IMR-90 (cell line): ENCODE measurements around the gene ZG16B. TPM values are rescaled to one million over a fixed set of nuclear protein-coding genes. Genes with fewer than 3 reads are reported as not detected.

Experiments
- ATAC-seq: fragments of 200-7000 bp; cut with Tn5 transposase; 2 replicates; pipeline ENCODE4 v1.9.1; 2020; ENCODE audit warnings: low read depth, mild to moderate bottlenecking, moderate library complexity
- BruUV-seq: library from RNA; stranded (reverse); fragments of 400-500 nt; replicated peaks from 2 replicates; lab custom pipeline; 2021; lab: Mats Ljungman, UMichigan
- CTCF ChIA-PET: fragments of 300-600 bp; formaldehyde crosslinking; extraction: SDS; loops from one replicate; lab custom pipeline; 2021; ENCODE audit warnings: antibody characterized with exemption; lab: Yijun Ruan, JAX
- POLR2A ChIA-PET: fragments of 300-600 bp; sonication (Branson Sonifier 250); formaldehyde crosslinking; loops from one replicate; lab custom pipeline; 2022; ENCODE audit warnings: antibody characterized with exemption; ENCODE audit not compliant: unreplicated experiment; lab: Charles Lee
- DNase-seq: peaks from one replicate; pipeline ENCODE4 v3.0.0; 2013
- H2AFZ ChIP-seq: replicated peaks from 2 replicates; pipeline ENCODE3; 2013; ENCODE audit warnings: low read length, mild to moderate bottlenecking; ENCODE audit not compliant: poor library complexity
- H2AK5ac ChIP-seq: 2 replicates; pipeline ENCODE4 v1.6.1; 2013; ENCODE audit warnings: low read depth, low read length, inconsistent platforms
- H2AK9ac ChIP-seq: replicated peaks from 2 replicates; pipeline ENCODE3; 2013; ENCODE audit warnings: mild to moderate bottlenecking, low read depth, low read length, moderate library complexity; ENCODE audit not compliant: poor library complexity
- H2BK120ac ChIP-seq: 2 replicates; pipeline ENCODE4 v1.6.1; 2013; ENCODE audit warnings: low read depth, low read length, inconsistent platforms
- H2BK15ac ChIP-seq: 3 replicates; pipeline ENCODE4 v1.6.1; 2013; ENCODE audit warnings: low read depth, low read length, inconsistent platforms
- H2BK20ac ChIP-seq: 2 replicates; pipeline ENCODE4 v1.6.1; 2013; ENCODE audit warnings: low read depth, mild to moderate bottlenecking, inconsistent platforms, low read length, moderate library complexity
- H2BK5ac ChIP-seq: 2 replicates; pipeline ENCODE4 v1.6.1; 2013; ENCODE audit warnings: mild to moderate bottlenecking, low read depth, low read length, inconsistent platforms; ENCODE audit not compliant: poor library complexity, severe bottlenecking
- H3K14ac ChIP-seq: replicated peaks from 2 replicates; pipeline ENCODE4 v1.6.1; 2013; ENCODE audit warnings: low read depth, low read length, inconsistent platforms
- H3K18ac ChIP-seq: 2 replicates; pipeline ENCODE4 v1.6.1; 2013; ENCODE audit warnings: low read depth, low read length, control low read depth
- H3K23ac ChIP-seq: 2 replicates; pipeline ENCODE4 v1.6.1; 2013; ENCODE audit warnings: low read depth, low read length, inconsistent platforms
- H3K27ac ChIP-seq: 2 replicates; pipeline ENCODE4 v1.5.1; 2013; ENCODE audit warnings: mild to moderate bottlenecking, control low read depth, low read length; ENCODE audit not compliant: insufficient read depth
- H3K27me3 ChIP-seq: 2 replicates; pipeline ENCODE4 v1.6.1; 2013; ENCODE audit warnings: low read length; ENCODE audit not compliant: control insufficient read depth, insufficient read depth
- H3K36me3 ChIP-seq: 2 replicates; pipeline ENCODE4 v1.6.1; 2013; ENCODE audit warnings: low read length, mixed read lengths; ENCODE audit not compliant: control insufficient read depth, insufficient read depth
- H3K4ac ChIP-seq: 2 replicates; pipeline ENCODE4 v1.6.1; 2013; ENCODE audit warnings: low read depth, low read length, inconsistent platforms
- H3K4me1 ChIP-seq: 2 replicates; pipeline ENCODE4 v1.6.1; 2013; ENCODE audit warnings: low read length, mixed read lengths; ENCODE audit not compliant: control insufficient read depth, insufficient read depth
- H3K4me2 ChIP-seq: 2 replicates; pipeline ENCODE4 v1.6.1; 2013; ENCODE audit warnings: low read depth, mild to moderate bottlenecking, control low read depth, low read length, moderate library complexity
- H3K4me3 ChIP-seq: 2 replicates; pipeline ENCODE4 v1.5.1; 2013; ENCODE audit warnings: low read depth, mild to moderate bottlenecking, control low read depth, low read length, moderate library complexity; ENCODE audit not compliant: insufficient read depth
- H3K56ac ChIP-seq: 2 replicates; pipeline ENCODE4 v1.6.1; 2013; ENCODE audit warnings: low read length, inconsistent platforms; ENCODE audit not compliant: insufficient read depth; ENCODE audit errors: extremely low read depth
- H3K79me1 ChIP-seq, 2 experiments: 2 replicates each; pipeline ENCODE4 v1.6.1; 2013; ENCODE audit warnings: low read length in 2 of 2, inconsistent platforms in 1 of 2, low read depth in 1 of 2
- H3K9ac ChIP-seq: 2 replicates; pipeline ENCODE4 v1.6.1; 2013; ENCODE audit warnings: low read depth, low read length, control low read depth
- H3K9me1 ChIP-seq: 2 replicates; pipeline ENCODE4 v1.6.1; 2013; ENCODE audit warnings: low read length, inconsistent platforms; ENCODE audit not compliant: insufficient read depth
- H3K9me3 ChIP-seq: 2 replicates; pipeline ENCODE4 v1.6.1; 2013; ENCODE audit warnings: low read length; ENCODE audit not compliant: control insufficient read depth, insufficient read depth
- H4K20me1 ChIP-seq: 2 replicates; pipeline ENCODE4 v1.6.1; 2013; ENCODE audit warnings: low read length, inconsistent platforms; ENCODE audit not compliant: insufficient read depth
- H4K5ac ChIP-seq: 2 replicates; pipeline ENCODE4 v1.6.1; 2013; ENCODE audit warnings: mild to moderate bottlenecking, low read depth, low read length, control low read depth
- H4K8ac ChIP-seq, 2 experiments: 2 replicates each; pipeline ENCODE4 v1.6.1; 2013; ENCODE audit warnings: low read depth in 2 of 2, low read length in 2 of 2, control low read depth in 1 of 2, inconsistent platforms in 1 of 2
- H4K91ac ChIP-seq: 2 replicates; pipeline ENCODE4 v1.6.1; 2013; ENCODE audit warnings: low read depth, low read length, inconsistent platforms; ENCODE audit not compliant: insufficient read depth
- BHLHE40 ChIP-seq: fragments of 150-350 bp; IDR thresholded peaks from 2 replicates; pipeline ENCODE4 v1.6.1; 2016; ENCODE audit warnings: mild to moderate bottlenecking, low read depth, low read length
- CHD1 ChIP-seq: IDR thresholded peaks from 2 replicates; pipeline ENCODE4 v1.6.1; 2012; ENCODE audit warnings: low read depth, low read length, improper control_type of control experiment
- MAFK ChIP-seq: IDR thresholded peaks from 2 replicates; pipeline ENCODE4 v1.6.1; 2012; ENCODE audit warnings: low read depth, low read length, improper control_type of control experiment
- MAZ ChIP-seq: IDR thresholded peaks from 2 replicates; pipeline ENCODE4 v1.6.1; 2012; ENCODE audit warnings: low read depth, mild to moderate bottlenecking, low read length, improper control_type of control experiment, moderate library complexity, borderline replicate concordance
- NFE2L2 ChIP-seq: fragments of 150-350 bp; IDR thresholded peaks from 2 replicates; pipeline ENCODE4 v1.6.1; 2016; ENCODE audit warnings: low read depth, mild to moderate bottlenecking, low read length
- POLR2A ChIP-seq: IDR thresholded peaks from 2 replicates; pipeline ENCODE4 v1.6.1; 2012; ENCODE audit warnings: mild to moderate bottlenecking, low read depth, low read length
- RAD21 ChIP-seq: IDR thresholded peaks from 2 replicates; pipeline ENCODE4 v1.6.1; 2012; ENCODE audit warnings: low read length, improper control_type of control experiment
- RCOR1 ChIP-seq: IDR thresholded peaks from 2 replicates; pipeline ENCODE4 v1.6.1; 2012; ENCODE audit warnings: mild to moderate bottlenecking, low read length, improper control_type of control experiment; ENCODE audit not compliant: insufficient replicate concordance
- RFX5 ChIP-seq: IDR thresholded peaks from 2 replicates; pipeline ENCODE4 v1.8.0; 2012; ENCODE audit warnings: low read depth, mild to moderate bottlenecking, low read length, moderate library complexity
- USF2 ChIP-seq: fragments of 150-350 bp; IDR thresholded peaks from 2 replicates; pipeline ENCODE4 v1.6.1; 2017; ENCODE audit warnings: mild to moderate bottlenecking, antibody characterized with exemption, low read length, low read depth
- WGBS, 2 experiments: methylation state at CpG; one replicate each; pipeline versions ENCODE4 v1.1.5 to v1.1.7; 2013; ENCODE audit warnings: missing lambda C conversion rate in 2 of 2; ENCODE audit not compliant: insufficient read length in 1 of 2; ENCODE audit errors: extremely low coverage in 2 of 2; 5-methylcytosine and 5-hydroxymethylcytosine counted together
- dilution Hi-C: fragments of 300-500 bp; cut with HindIII; formaldehyde crosslinking; loops from one replicate; pipeline ENCODE4 v1.14.3; 2018; ENCODE audit warnings: low sequenced_read_pairs; ENCODE audit not compliant: unreplicated experiment
- in situ Hi-C: fragments of 300-500 bp; cut with MboI; formaldehyde crosslinking; loops from 3 replicates; pipeline ENCODE4 v1.14.3; 2019; ENCODE audit warnings: low sequenced_read_pairs, inconsistent platforms, mixed read lengths
- intact Hi-C: fragments of 100-400 bp; cut with micrococcal nuclease; formaldehyde crosslinking; loops from 2 replicates; pipeline ENCODE4 v1.10.0; 2022
- polyA plus RNA-seq, 3 experiments: library from polyadenylated mRNA; depleted of rRNA; stranded (reverse); fragments of >200 nt; gene quantifications; 2 replicates each; pipeline ENCODE4 v1.2.3, GENCODE V29; 2012; ENCODE audit warnings: low replicate concordance in 1 of 3
- total RNA-seq: library from RNA; depleted of rRNA; stranded (reverse); fragments of >200 nt; gene quantifications from 2 replicates; pipeline ENCODE4 v1.2.3, GENCODE V29; 2012

ZG16B gene
- total and polyA plus RNA-seq, 2 of the 4 experiments (the other 2 are of a cell fraction) = 0.54 to 0.65 TPM

- H2BK15ac ChIP-seq = no peak overlapping the region
- H3K4ac ChIP-seq = no peak overlapping the region
- H3K36me3 ChIP-seq = no peaks in the 10 kb centered on the region
- no peaks in the 10 kb centered on the region for H3K79me1 ChIP-seq
- no peak overlapping the region for H2BK5ac ChIP-seq
- WGBS, 2 experiments = 65% methylated on average over 2 of the region's 7 CpGs; no CpG with 5 or more reads in 1 of the 2 experiments
- no peaks in the 10 kb centered on the region for H3K9me1 ChIP-seq
- peaks cover 56% of the 10 kb centered on the region for H3K27me3 ChIP-seq
- no peak overlapping the region for H4K5ac ChIP-seq
- no peak overlapping the region for H2BK120ac ChIP-seq
- H2AK5ac ChIP-seq = no peak overlapping the region
- TF ChIP-seq MAZ (no peak), CHD1 (no peak), BHLHE40 (no peak), POLR2A (no peak), NFE2L2 (no peak), MAFK (no peak), RCOR1 (no peak), RAD21 (no peak), RFX5 (no peak), USF2 (no peak)
- peaks cover 22% of the 10 kb centered on the region for H3K9me3 ChIP-seq
- no peak overlapping the region for H2AFZ ChIP-seq
- no peak overlapping the region for H2BK20ac ChIP-seq
- H4K20me1 ChIP-seq = no peaks in the 10 kb centered on the region
- peak overlapping the region; percentile 13 for H2AK9ac ChIP-seq
- no TSS peak for BruUV-seq
- H4K8ac ChIP-seq = no peak overlapping the region
- no peak overlapping the region for H3K18ac ChIP-seq
- H3K4me3 ChIP-seq = no peak overlapping the region
- DNase-seq (no peak), ATAC-seq (no peak)
- dilution Hi-C loops (no loop called here), in situ Hi-C loops (no loop called here), intact Hi-C loops (no loop called here)
- no peak overlapping the region for H3K14ac ChIP-seq
- H3K56ac ChIP-seq = no peak overlapping the region
- no peak overlapping the region for H3K4me2 ChIP-seq
- H3K23ac ChIP-seq = no peak overlapping the region
- no peak overlapping the region for H3K9ac ChIP-seq
- no peaks in the 10 kb centered on the region for H3K4me1 ChIP-seq
- no peak overlapping the region for H4K91ac ChIP-seq
- POLR2A ChIA-PET = no interaction called here
- no peak overlapping the region for H3K27ac ChIP-seq
- CTCF ChIA-PET = no interaction called here
These were observed 21.9 kb upstream of the ZG16B start for GRCh38 chr16:2808181-2808580.
